ENCODE measurements around the gene LIAS. TPM values are rescaled to one million over a fixed set of nuclear protein-coding genes. Genes with fewer than 3 reads are reported as not detected.

The LIAS gene
- total and polyA plus RNA-seq, 2 donors (not counting 1 experiment from before 2014, with no cell fraction given), result 12.0 to 20.9 TPM

DNA sequence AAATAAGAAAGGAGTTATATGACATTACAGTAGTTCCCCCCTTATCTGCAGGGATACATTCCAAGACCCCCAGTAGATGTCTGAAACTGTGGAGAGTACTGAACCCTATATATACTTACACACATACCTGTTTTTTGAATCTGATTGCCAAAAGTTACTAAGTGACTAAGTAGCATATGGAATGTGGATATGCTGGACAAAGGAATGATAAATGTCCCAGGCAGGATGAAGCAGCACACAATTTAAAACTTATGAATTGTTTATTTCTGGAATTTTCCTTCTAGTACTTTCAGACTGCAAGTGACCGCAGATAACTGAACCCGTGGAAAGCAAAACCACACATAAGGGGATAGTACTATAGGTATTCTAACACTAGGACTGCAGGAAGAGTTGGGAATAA, 45.7 kb downstream of the LIAS start:
- ChIA-PET POLR2A (no interaction called here), CTCF (no interaction called here)
- intact Hi-C loops (cut with micrococcal nuclease), result no loop called here
- Histone ChIP-seq H3K27ac (ENCODE audit: low read length in 2 of 2) (no peak overlapping the region), H3K9me3 (ENCODE audit: control extremely low read depth in 1 of 3, control insufficient read depth in 2 of 3, insufficient read depth in 1 of 3, low read length in 2 of 3) (no peaks in the 10 kb centered on the region), H3K9ac (ENCODE audit: low read length) (no peak overlapping the region), H3K4me2 (replicated peaks; ENCODE audit: low read depth, low read length, poor library complexity, severe bottlenecking) (no peak overlapping the region), H3K27me3 (replicated peaks in 1 of 4; ENCODE audit: control extremely low read depth in 1 of 4, control insufficient read depth in 3 of 4, insufficient read depth in 4 of 4, low read length in 3 of 4) (no peaks in the 10 kb centered on the region), H3K4me3 (ENCODE audit: control extremely low read depth in 1 of 5, extremely low read depth in 1 of 5, insufficient read depth in 1 of 5, low read depth in 2 of 5, low read length in 4 of 5) (no peak overlapping the region), H3K79me2 (ENCODE audit: control insufficient read depth, insufficient read depth, low read length) (no peaks in the 10 kb centered on the region), H4K20me1 (ENCODE audit: control insufficient read depth, insufficient read depth, low read length, poor library complexity, severe bottlenecking) (no peaks in the 10 kb centered on the region), H3K36me3 (replicated peaks in 1 of 2; ENCODE audit: control extremely low read depth in 1 of 2, control insufficient read depth in 1 of 2, extremely low read depth in 1 of 2, insufficient read depth in 2 of 2, low read length in 1 of 2) (peaks cover 14 to 58% of the 10 kb centered on the region in 2 experiments), H2AFZ (ENCODE audit: insufficient read depth, low read depth, low read length, poor library complexity, severe bottlenecking) (no peak overlapping the region), H3K4me1 (ENCODE audit: control insufficient read depth in 2 of 2, insufficient read depth in 2 of 2, low read length in 2 of 2) (no peaks in the 10 kb centered on the region)
- Mint-ChIP-seq H3K4me1 (no peaks in the 10 kb centered on the region), H3K9me3 (ENCODE audit: insufficient read depth) (no peaks in the 10 kb centered on the region), H3K4me3 (no peak overlapping the region), H3K27ac (no peak overlapping the region), H3K27me3 (no peaks in the 10 kb centered on the region)
- no peak for ATAC-seq (ENCODE audit: low read depth)
- no peak for TF ChIP-seq EZH2 (IDR thresholded peaks at IDR 0.05; ENCODE audit: borderline replicate concordance, insufficient read depth, low read depth, low read length, poor library complexity, severe bottlenecking)
- TF ChIP-seq CTCF (IDR thresholded peaks at IDR 0.05), result no peak
- WGBS (ENCODE audit: insufficient coverage), result no CpG with 5 or more reads among the region's 2 CpGs
- no peak for DNase-seq

GRCh38 chr4:39505581-39505980, 46.7 kb downstream of the LIAS start:
- H3K9me3 ChIP-seq (ENCODE audit: control extremely low read depth in 1 of 3, control insufficient read depth in 2 of 3, insufficient read depth in 1 of 3, low read length in 2 of 3), result no peaks in the 10 kb centered on the region
- Mint-ChIP-seq H3K27me3 (no peaks in the 10 kb centered on the region), H3K9me3 (ENCODE audit: insufficient read depth) (no peaks in the 10 kb centered on the region), H3K27ac (no peak overlapping the region), H3K4me3 (no peak overlapping the region), H3K4me1 (no peaks in the 10 kb centered on the region)
- no peak overlapping the region for H2AFZ ChIP-seq (ENCODE audit: insufficient read depth, low read depth, low read length, poor library complexity, severe bottlenecking)
- no peaks in the 10 kb centered on the region for H3K4me1 ChIP-seq (ENCODE audit: control insufficient read depth in 2 of 2, insufficient read depth in 2 of 2, low read length in 2 of 2)
- no peaks in the 10 kb centered on the region for H4K20me1 ChIP-seq (ENCODE audit: control insufficient read depth, insufficient read depth, low read length, poor library complexity, severe bottlenecking)
- peaks cover 14 to 58% of the 10 kb centered on the region in 2 experiments for H3K36me3 ChIP-seq (replicated peaks in 1 of 2; ENCODE audit: control extremely low read depth in 1 of 2, control insufficient read depth in 1 of 2, extremely low read depth in 1 of 2, insufficient read depth in 2 of 2, low read length in 1 of 2)
- POLR2A ChIA-PET, result no interaction called here
- H3K4me2 ChIP-seq (replicated peaks; ENCODE audit: low read depth, low read length, poor library complexity, severe bottlenecking), result no peak overlapping the region
- intact Hi-C loops (cut with micrococcal nuclease), result no loop called here
- DNase-seq (no peak), ATAC-seq (ENCODE audit: low read depth) (no peak)
- no peak for TF ChIP-seq EZH2 (IDR thresholded peaks at IDR 0.05; ENCODE audit: borderline replicate concordance, insufficient read depth, low read depth, low read length, poor library complexity, severe bottlenecking)
- H3K27me3 ChIP-seq (replicated peaks in 1 of 4; ENCODE audit: control extremely low read depth in 1 of 4, control insufficient read depth in 3 of 4, insufficient read depth in 4 of 4, low read length in 3 of 4), result no peaks in the 10 kb centered on the region
- CTCF ChIA-PET, result interaction anchor here (0.6 kb wide), 1 partner anchor 189 kb away, joined by 3 read pairs; no protein-coding TSS in a partner anchor
- H3K4me3 ChIP-seq (ENCODE audit: control extremely low read depth in 1 of 5, extremely low read depth in 1 of 5, insufficient read depth in 1 of 5, low read depth in 2 of 5, low read length in 4 of 5), result no peak overlapping the region
- H3K79me2 ChIP-seq (ENCODE audit: control insufficient read depth, insufficient read depth, low read length), result no peaks in the 10 kb centered on the region
- no peak overlapping the region for H3K9ac ChIP-seq (ENCODE audit: low read length)
- WGBS (ENCODE audit: insufficient coverage), result no CpG with 5 or more reads among the region's 1 CpG
- no peak overlapping the region for H3K27ac ChIP-seq (ENCODE audit: low read length in 2 of 2)
